ENCODE measurements around the gene STX1B. TPM values are rescaled to one million over a fixed set of nuclear protein-coding genes. Genes with fewer than 3 reads are reported as not detected.

The STX1B gene
- polyA plus RNA-seq, 1 donor (not counting 4 experiments of a cell fraction or from before 2014, with no cell fraction given): 0.34 TPM

DNA sequence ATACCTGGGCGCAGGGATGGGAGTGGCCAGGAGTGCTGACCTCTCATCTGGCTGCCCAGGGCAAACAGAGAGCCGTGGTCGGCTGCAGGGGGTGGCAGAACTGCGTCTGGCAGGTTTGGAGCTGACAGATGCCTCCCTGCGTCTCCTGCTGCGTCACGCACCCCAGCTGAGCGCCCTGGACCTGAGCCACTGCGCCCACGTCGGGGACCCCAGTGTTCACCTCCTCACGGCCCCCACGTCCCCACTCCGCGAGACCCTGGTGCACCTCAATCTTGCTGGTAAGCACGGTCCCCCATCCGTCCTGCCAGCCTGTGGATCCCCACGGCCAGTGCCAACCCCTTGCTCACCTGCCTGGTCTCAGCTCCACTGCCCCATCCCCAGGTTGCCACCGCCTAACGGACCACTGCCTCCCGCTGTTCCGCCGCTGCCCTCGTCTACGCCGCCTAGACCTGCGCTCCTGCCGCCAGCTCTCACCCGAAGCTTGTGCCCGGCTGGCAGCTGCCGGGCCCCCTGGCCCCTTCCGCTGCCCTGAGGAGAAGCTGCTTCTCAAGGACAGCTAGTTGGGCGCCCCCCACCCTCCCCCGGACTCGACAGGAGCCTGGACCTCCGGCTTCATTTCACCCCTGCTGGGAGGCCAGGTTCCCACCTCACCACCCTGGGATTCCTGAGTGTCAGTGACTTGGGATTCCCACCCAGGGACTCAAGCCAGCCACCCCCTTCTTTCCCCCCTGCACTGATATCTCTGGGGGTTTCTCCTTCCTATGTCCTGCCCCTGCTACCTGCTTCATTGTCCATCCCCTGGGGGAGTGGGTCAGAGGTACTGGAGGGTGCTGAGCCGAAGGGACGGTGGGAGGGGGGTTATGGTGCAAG, 63.5 kb downstream of the STX1B start:
- dilution Hi-C loops (cut with MboI; ENCODE audit: extremely low pct_ligation_motif_present, low sequenced_read_pairs): no loop called here
- Histone ChIP-seq H3K36me3 (ENCODE audit: control insufficient read depth in 2 of 2, extremely low read depth in 1 of 2, insufficient read depth in 2 of 2, low read length in 2 of 2) (peaks cover 20 to 21% of the 10 kb centered on the region in 2 experiments), H3K79me2 (ENCODE audit: control insufficient read depth, insufficient read depth, low read length) (no peaks in the 10 kb centered on the region), H3K27ac (ENCODE audit: control insufficient read depth, insufficient read depth, low read length) (no peak overlapping the region), H3K9ac (ENCODE audit: control insufficient read depth, extremely low read depth, insufficient read depth, low read length) (no peak overlapping the region), H3K4me2 (ENCODE audit: control insufficient read depth, extremely low read depth, insufficient read depth, low read depth, low read length) (no peak overlapping the region), H3K9me1 (ENCODE audit: control insufficient read depth, extremely low read depth, insufficient read depth, low read length) (no peaks in the 10 kb centered on the region), H3K27me3 (ENCODE audit: control insufficient read depth, extremely low read depth, insufficient read depth, low read length) (no peaks in the 10 kb centered on the region), H3K4me3 (ENCODE audit: control insufficient read depth in 2 of 3, extremely low read depth in 1 of 3, insufficient read depth in 2 of 3, low read depth in 1 of 3, low read length in 3 of 3) (no peak overlapping the region), H3K4me1 (ENCODE audit: control insufficient read depth, extremely low read depth, insufficient read depth, low read length) (peaks cover 22% of the 10 kb centered on the region), H4K20me1 (ENCODE audit: control insufficient read depth, extremely low read depth, insufficient read depth, low read length) (no peaks in the 10 kb centered on the region), H2AFZ (ENCODE audit: control insufficient read depth, low read length) (no peak overlapping the region), H3K9me3 (ENCODE audit: control insufficient read depth, low read depth, low read length) (no peaks in the 10 kb centered on the region)
- TF ChIP-seq, protein P1, sequence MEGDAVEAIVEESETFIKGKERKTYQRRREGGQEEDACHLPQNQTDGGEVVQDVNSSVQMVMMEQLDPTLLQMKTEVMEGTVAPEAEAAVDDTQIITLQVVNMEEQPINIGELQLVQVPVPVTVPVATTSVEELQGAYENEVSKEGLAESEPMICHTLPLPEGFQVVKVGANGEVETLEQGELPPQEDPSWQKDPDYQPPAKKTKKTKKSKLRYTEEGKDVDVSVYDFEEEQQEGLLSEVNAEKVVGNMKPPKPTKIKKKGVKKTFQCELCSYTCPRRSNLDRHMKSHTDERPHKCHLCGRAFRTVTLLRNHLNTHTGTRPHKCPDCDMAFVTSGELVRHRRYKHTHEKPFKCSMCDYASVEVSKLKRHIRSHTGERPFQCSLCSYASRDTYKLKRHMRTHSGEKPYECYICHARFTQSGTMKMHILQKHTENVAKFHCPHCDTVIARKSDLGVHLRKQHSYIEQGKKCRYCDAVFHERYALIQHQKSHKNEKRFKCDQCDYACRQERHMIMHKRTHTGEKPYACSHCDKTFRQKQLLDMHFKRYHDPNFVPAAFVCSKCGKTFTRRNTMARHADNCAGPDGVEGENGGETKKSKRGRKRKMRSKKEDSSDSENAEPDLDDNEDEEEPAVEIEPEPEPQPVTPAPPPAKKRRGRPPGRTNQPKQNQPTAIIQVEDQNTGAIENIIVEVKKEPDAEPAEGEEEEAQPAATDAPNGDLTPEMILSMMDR (optimal IDR thresholded peaks at IDR 0.05 in 1 of 3, IDR thresholded peaks at IDR 0.05 in 1 of 3, conservative IDR thresholded peaks at IDR 0.05 in 1 of 3; ENCODE audit: extremely low read depth in 1 of 3, insufficient read depth in 2 of 3, low read length in 3 of 3): no peak
- TF ChIP-seq EZH2 (IDR thresholded peaks at IDR 0.05; ENCODE audit: low read length): no peak
- DNase-seq (ENCODE audit: low read depth, low spot score) (no peak), FAIRE-seq (no peak)

DNA sequence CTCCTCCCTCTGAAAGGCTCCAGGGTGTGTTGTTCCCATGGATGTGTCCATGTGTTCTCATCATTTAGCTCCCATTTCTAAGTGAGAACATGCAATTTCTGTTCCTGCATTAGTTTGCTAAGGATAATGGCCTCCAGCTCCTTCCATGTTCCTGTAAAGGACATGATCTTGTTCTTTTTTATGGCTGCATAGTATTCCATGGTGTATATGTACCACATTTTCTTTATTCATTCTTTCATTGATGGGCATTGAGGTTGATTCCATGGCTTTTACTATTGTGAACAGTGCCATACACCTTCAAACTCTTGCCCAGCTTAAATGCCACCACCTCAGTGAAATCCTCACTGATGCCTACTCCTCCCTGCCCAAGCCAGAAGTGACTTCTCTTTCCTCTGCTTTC, 66.1 kb downstream of the STX1B start:
- Histone ChIP-seq H3K4me1 (ENCODE audit: control insufficient read depth, extremely low read depth, insufficient read depth, low read length) (peaks cover 27% of the 10 kb centered on the region), H3K27ac (ENCODE audit: control insufficient read depth, insufficient read depth, low read length) (no peak overlapping the region), H3K4me2 (ENCODE audit: control insufficient read depth, extremely low read depth, insufficient read depth, low read depth, low read length) (no peak overlapping the region), H4K20me1 (ENCODE audit: control insufficient read depth, extremely low read depth, insufficient read depth, low read length) (no peaks in the 10 kb centered on the region), H3K9ac (ENCODE audit: control insufficient read depth, extremely low read depth, insufficient read depth, low read length) (no peak overlapping the region), H3K36me3 (ENCODE audit: control insufficient read depth in 2 of 2, extremely low read depth in 1 of 2, insufficient read depth in 2 of 2, low read length in 2 of 2) (peaks cover 20 to 24% of the 10 kb centered on the region in 2 experiments), H3K9me3 (ENCODE audit: control insufficient read depth, low read depth, low read length) (no peaks in the 10 kb centered on the region), H3K27me3 (ENCODE audit: control insufficient read depth, extremely low read depth, insufficient read depth, low read length) (no peaks in the 10 kb centered on the region), H2AFZ (ENCODE audit: control insufficient read depth, low read length) (no peak overlapping the region), H3K4me3 (ENCODE audit: control insufficient read depth in 2 of 3, extremely low read depth in 1 of 3, insufficient read depth in 2 of 3, low read depth in 1 of 3, low read length in 3 of 3) (no peak overlapping the region), H3K9me1 (ENCODE audit: control insufficient read depth, extremely low read depth, insufficient read depth, low read length) (no peaks in the 10 kb centered on the region), H3K79me2 (ENCODE audit: control insufficient read depth, insufficient read depth, low read length) (peaks cover 5% of the 10 kb centered on the region)
- FAIRE-seq: no peak
- dilution Hi-C loops (cut with MboI; ENCODE audit: extremely low pct_ligation_motif_present, low sequenced_read_pairs): no loop called here
- DNase-seq (ENCODE audit: low read depth, low spot score): no peak
- TF ChIP-seq EZH2 (IDR thresholded peaks at IDR 0.05; ENCODE audit: low read length): no peak
- TF ChIP-seq, protein P1 (optimal IDR thresholded peaks at IDR 0.05 in 1 of 3, IDR thresholded peaks at IDR 0.05 in 1 of 3, conservative IDR thresholded peaks at IDR 0.05 in 1 of 3; ENCODE audit: extremely low read depth in 1 of 3, insufficient read depth in 2 of 3, low read length in 3 of 3): no peak
